K562 (cell line): Measurements from ENCODE around the gene JPT1.

ENCODE experiments used
- CTCF ChIP-seq, 3 experiments: IDR thresholded peaks in 2 of 3; conservative IDR thresholded peaks in 1 of 3; 2 replicates each; pipeline ENCODE4 v1.5.1; 2011 to 2012; ENCODE audit warnings: low read length in 3 of 3, mild to moderate bottlenecking in 3 of 3, control low read depth in 2 of 3, improper control_type of control experiment in 1 of 3, inconsistent platforms in 1 of 3, low read depth in 1 of 3, mixed read lengths in 1 of 3, moderate library complexity in 1 of 3; ENCODE audit not compliant: insufficient read depth in 2 of 3
- ELF1 ChIP-seq: fragments of 200-800 bp; sonication (Bioruptor generic); IDR thresholded peaks from 2 replicates; pipeline ENCODE4 v1.6.1; 2016; ENCODE audit warnings: missing genetic modification characterization, missing compliant biosample characterization
- FOXJ3 ChIP-seq: sonication (generic); formaldehyde crosslinking; IDR thresholded peaks from 2 replicates; pipeline ENCODE4 v1.4.0; 2020; ENCODE audit warnings: mild to moderate bottlenecking, missing genetic modification reagents
- ILK ChIP-seq: fragments of 450-650 bp; IDR thresholded peaks from 2 replicates; pipeline ENCODE4 v1.6.1; 2016; ENCODE audit warnings: missing genetic modification characterization, low read depth, mild to moderate bottlenecking, missing compliant biosample characterization, moderate library complexity, borderline replicate concordance
- RFX5 ChIP-seq: IDR thresholded peaks from 2 replicates; pipeline ENCODE4 v1.6.1; 2011; ENCODE audit warnings: low read depth, mild to moderate bottlenecking, improper control_type of control experiment, low read length
- ZNF274 ChIP-seq: IDR thresholded peaks from 2 replicates; pipeline ENCODE4 v1.6.1; 2011; ENCODE audit warnings: low read depth, mild to moderate bottlenecking, low read length, moderate library complexity, borderline replicate concordance

DNA sequence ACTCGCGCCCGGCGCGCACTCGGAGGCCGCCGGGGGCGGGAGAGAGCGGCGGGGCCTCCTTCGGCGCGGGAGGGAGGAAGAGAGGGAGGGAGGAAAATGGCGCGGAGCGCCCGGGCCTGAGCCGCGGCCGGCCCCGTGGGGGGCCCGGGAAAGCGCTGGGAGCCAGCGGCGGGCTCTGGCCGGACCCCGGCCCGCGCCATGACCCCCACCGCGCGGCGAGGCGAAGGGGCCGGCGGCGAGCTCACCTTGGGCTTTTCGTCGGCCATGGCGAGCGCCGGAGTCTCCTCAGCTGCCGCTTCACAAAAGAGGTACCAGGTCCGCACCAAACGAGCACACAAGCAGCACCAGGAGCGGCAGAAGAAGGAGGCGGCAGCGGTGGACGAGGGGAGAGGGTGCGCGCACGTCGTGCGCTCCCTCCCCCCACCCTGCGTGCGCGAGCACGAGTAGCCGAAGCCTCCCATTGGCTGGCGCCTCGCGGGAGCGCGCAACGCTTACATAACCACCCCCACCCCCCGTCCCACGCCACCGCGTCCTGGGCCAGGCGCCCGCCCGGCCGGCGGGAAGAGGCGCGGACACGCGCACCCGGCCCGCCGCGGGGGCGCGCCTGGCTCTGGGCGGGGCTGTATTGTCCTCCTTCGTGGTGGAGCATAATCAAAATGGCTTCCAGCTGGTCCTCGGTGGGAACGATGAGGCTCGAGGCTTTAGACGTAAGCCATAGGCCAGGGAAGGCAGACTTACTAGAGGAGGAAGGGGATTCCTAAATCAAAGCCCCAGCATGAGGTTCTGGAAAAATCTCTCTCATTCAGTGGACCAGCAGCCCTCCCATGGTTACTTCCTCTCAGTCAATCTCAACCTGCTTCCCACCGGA lies 28.5 kb upstream of the JPT1 start, which contains the start of gene SUMO2:
- no peak for TF ChIP-seq FOXJ3
- TF ChIP-seq RFX5 = no peak
- peak; percentile 34 to 38 (median 35); a peak in 2 of 6 replicates for TF ChIP-seq CTCF (IDR thresholded peaks at IDR 0.05 in 2 of 3, conservative IDR thresholded peaks at IDR 0.05 in 1 of 3; ENCODE audit: insufficient read depth in 2 of 3, low read depth in 1 of 3, low read length in 3 of 3)
- TF ChIP-seq ZNF274 = no peak
- no peak for TF ChIP-seq ELF1 (tag)
- no peak for TF ChIP-seq ILK (tag)
